Activated CD4-positive, alpha-beta memory T cell treated with anti-CD3 and anti-CD28 coated beads, Interleukin-2, amount 10 ng/mL, durations not matched to agents 7 days and 5 days (primary cell): Measurements from ENCODE around the gene REPIN1. TPM values are rescaled to one million over a fixed set of nuclear protein-coding genes. Genes with fewer than 3 reads are reported as not detected.
A peak's percentile ranks its signal among the peaks of the same experiment; 100 is the strongest.

Experiments used
- CTCF ChIA-PET: fragments of 350-600 bp; sonication (Branson Sonifier 250); formaldehyde crosslinking; loops from one replicate; lab custom pipeline; 2021; ENCODE audit warnings: antibody characterized with exemption, inconsistent platforms; lab: Charles Lee
- POLR2A ChIA-PET: fragments of 350-600 bp; sonication (Branson Sonifier 250); formaldehyde crosslinking; loops from one replicate; lab custom pipeline; 2021; ENCODE audit warnings: antibody characterized with exemption; lab: Charles Lee
- DNase-seq: peaks from one replicate; pipeline ENCODE4 v3.0.0-alpha.2; 2020
- H3K27ac Mint-ChIP-seq: one replicate; pipeline ENCODE4 v1.8.0; 2021; ENCODE audit warnings: mild to moderate bottlenecking, mixed read lengths
- H3K27me3 Mint-ChIP-seq: one replicate; pipeline ENCODE4 v1.8.0; 2021; ENCODE audit warnings: mixed read lengths
- H3K36me3 Mint-ChIP-seq: one replicate; pipeline ENCODE4 v1.8.0; 2021; ENCODE audit warnings: low read depth, mixed read lengths
- H3K4me1 Mint-ChIP-seq: one replicate; pipeline ENCODE4 v1.8.0; 2021; ENCODE audit warnings: mixed read lengths
- H3K4me3 Mint-ChIP-seq: one replicate; pipeline ENCODE4 v1.8.0; 2021; ENCODE audit warnings: mild to moderate bottlenecking, mixed read lengths
- H3K9me3 Mint-ChIP-seq: one replicate; pipeline ENCODE4 v1.8.0; 2021; ENCODE audit warnings: mixed read lengths
- total RNA-seq, 2 experiments: library from RNA; stranded (reverse); gene quantifications; one replicate each; pipeline ENCODE4 v1.2.3, GENCODE V29; 2021

The REPIN1 gene
- total RNA-seq, 2 experiments from 2014 or later: 42.9 to 45.9 TPM

GRCh38 chr7:150340024-150340749 is 28.4 kb upstream of the REPIN1 start:
- CTCF ChIA-PET: no interaction called here
- POLR2A ChIA-PET: no interaction called here
- peaks cover 28% of the 10 kb centered on the region for H3K27me3 Mint-ChIP-seq

GRCh38 chr7:150340875-150341262 is 27.8 kb upstream of the REPIN1 start:
- ChIA-PET CTCF (no interaction called here), POLR2A (no interaction called here)
- Mint-ChIP-seq H3K4me1 (no peaks in the 10 kb centered on the region), H3K36me3 (peaks cover 4% of the 10 kb centered on the region), H3K27ac (no peak overlapping the region), H3K9me3 (no peaks in the 10 kb centered on the region), H3K27me3 (peaks cover 28% of the 10 kb centered on the region), H3K4me3 (no peak overlapping the region)
- DNase-seq: no peak

More at GRCh38 chr7:150340024-150340749, 28.4 kb upstream of the REPIN1 start:
- Mint-ChIP-seq H3K4me3 (no peak overlapping the region), H3K4me1 (no peaks in the 10 kb centered on the region), H3K9me3 (no peaks in the 10 kb centered on the region), H3K27ac (no peak overlapping the region), H3K36me3 (peaks cover 4% of the 10 kb centered on the region)
- no peak for DNase-seq

- Mint-ChIP-seq H3K9me3 (no peaks in the 10 kb centered on the region), H3K27me3 (peaks cover 33% of the 10 kb centered on the region), H3K4me3 (no peak within 1 kb of the TSS), H3K36me3 (peaks cover 4% of the 10 kb centered on the region), H3K27ac (no peak within 1 kb of the TSS), H3K4me1 (no peaks in the 10 kb centered on the region)
- ChIA-PET CTCF (no interaction called here), POLR2A (no interaction called here)
- DNase-seq: no peak
Measured at GRCh38 chr7:150341263-150342120, 27.1 kb upstream of the REPIN1 start, which contains the start of gene RARRES2. TSS of gene RARRES2 (minus strand) at chr7:150341629. CDS start at chr7:150340609, 1,020 bp downstream.

GRCh38 chr7:150342121-150342408 is 26.6 kb upstream of the REPIN1 start:
- Mint-ChIP-seq H3K36me3 (peaks cover 4% of the 10 kb centered on the region), H3K27ac (no peak overlapping the region), H3K4me1 (no peaks in the 10 kb centered on the region)

GRCh38 chr7:150343225-150343624 is 25.4 kb upstream of the REPIN1 start:
- H3K4me1 Mint-ChIP-seq: no peaks in the 10 kb centered on the region
- ChIA-PET CTCF (no interaction called here), POLR2A (interaction anchor here (1.0 kb wide), 1 partner anchor 20 kb away, joined by 3 read pairs; the partner anchor contains the start of genes ACTR3C and LRRC61)
- no peaks in the 10 kb centered on the region for H3K9me3 Mint-ChIP-seq
- no peak overlapping the region for H3K4me3 Mint-ChIP-seq
- H3K27me3 Mint-ChIP-seq: peaks cover 36% of the 10 kb centered on the region
- H3K36me3 Mint-ChIP-seq: peaks cover 2% of the 10 kb centered on the region
- DNase-seq: no peak
- no peak overlapping the region for H3K27ac Mint-ChIP-seq

More at GRCh38 chr7:150342121-150342408, 26.6 kb upstream of the REPIN1 start:
- Mint-ChIP-seq H3K9me3 (no peaks in the 10 kb centered on the region), H3K27me3 (peaks cover 36% of the 10 kb centered on the region), H3K4me3 (no peak overlapping the region)
- ChIA-PET CTCF (no interaction called here), POLR2A (no interaction called here)
- DNase-seq: no peak

- no peak overlapping the region for H3K4me3 Mint-ChIP-seq
- no peak overlapping the region for H3K27ac Mint-ChIP-seq
- no peaks in the 10 kb centered on the region for H3K4me1 Mint-ChIP-seq
- peaks cover 2% of the 10 kb centered on the region for H3K36me3 Mint-ChIP-seq
- CTCF ChIA-PET: no interaction called here
- no peaks in the 10 kb centered on the region for H3K9me3 Mint-ChIP-seq
- no peak for DNase-seq
- POLR2A ChIA-PET: no interaction called here
- peaks cover 36% of the 10 kb centered on the region for H3K27me3 Mint-ChIP-seq
Measured at GRCh38 chr7:150344299-150344698, 24.3 kb upstream of the REPIN1 start.

GRCh38 chr7:150345012-150345411 is 23.6 kb upstream of the REPIN1 start:
- peaks cover 2% of the 10 kb centered on the region for H3K36me3 Mint-ChIP-seq
- ChIA-PET POLR2A (no interaction called here), CTCF (interaction anchor here (1.3 kb wide), 1 partner anchor 12 kb away, joined by 4 read pairs; no protein-coding TSS in a partner anchor)
- no peak for DNase-seq
- no peak overlapping the region for H3K27ac Mint-ChIP-seq
- no peaks in the 10 kb centered on the region for H3K9me3 Mint-ChIP-seq
- H3K27me3 Mint-ChIP-seq: peaks cover 32% of the 10 kb centered on the region
- no peaks in the 10 kb centered on the region for H3K4me1 Mint-ChIP-seq
- H3K4me3 Mint-ChIP-seq: no peak overlapping the region

GRCh38 chr7:150346922-150347321 is 21.7 kb upstream of the REPIN1 start:
- H3K4me1 Mint-ChIP-seq: no peaks in the 10 kb centered on the region
- H3K27ac Mint-ChIP-seq: no peak overlapping the region
- ChIA-PET CTCF (no interaction called here), POLR2A (no interaction called here)
- peaks cover 29% of the 10 kb centered on the region for H3K27me3 Mint-ChIP-seq
- H3K36me3 Mint-ChIP-seq: peaks cover 2% of the 10 kb centered on the region
- H3K4me3 Mint-ChIP-seq: no peak overlapping the region
- no peak for DNase-seq
- no peaks in the 10 kb centered on the region for H3K9me3 Mint-ChIP-seq

GRCh38 chr7:150351587-150352194 is 16.9 kb upstream of the REPIN1 start:
- CTCF ChIA-PET: no interaction called here
- no peak for DNase-seq
- Mint-ChIP-seq H3K27me3 (peaks cover 1% of the 10 kb centered on the region), H3K4me3 (no peak overlapping the region), H3K9me3 (no peaks in the 10 kb centered on the region), H3K4me1 (peaks cover 11% of the 10 kb centered on the region), H3K36me3 (no peaks in the 10 kb centered on the region), H3K27ac (no peak overlapping the region)
- POLR2A ChIA-PET: no interaction called here

- peaks cover 3% of the 10 kb centered on the region for H3K36me3 Mint-ChIP-seq
- H3K9me3 Mint-ChIP-seq: peaks cover 3% of the 10 kb centered on the region
- ChIA-PET CTCF (interaction anchor here (0.7 to 3.6 kb wide), 15 partner anchors 11 to 424 kb away, joined by 3 to 17 read pairs (median 5); partner anchors contain the start of genes REPIN1 and ZNF775), POLR2A (interaction anchor here (0.9 kb wide), 1 partner anchor 50 kb away, joined by 3 read pairs; a partner anchor contains a TSS)
- no peak overlapping the region for H3K4me3 Mint-ChIP-seq
- no peak for DNase-seq
- H3K27me3 Mint-ChIP-seq: no peaks in the 10 kb centered on the region
- peaks cover 43% of the 10 kb centered on the region for H3K4me1 Mint-ChIP-seq
- H3K27ac Mint-ChIP-seq: no peak overlapping the region
Measured at GRCh38 chr7:150355666-150356059, 13.0 kb upstream of the REPIN1 start.

- Mint-ChIP-seq H3K4me1 (peaks cover 43% of the 10 kb centered on the region), H3K36me3 (peaks cover 3% of the 10 kb centered on the region), H3K27me3 (no peaks in the 10 kb centered on the region), H3K9me3 (peaks cover 3% of the 10 kb centered on the region), H3K27ac (peak overlapping the region; percentile 13), H3K4me3 (no peak overlapping the region)
- ChIA-PET CTCF (interaction anchor here (0.6 to 3.6 kb wide), 10 partner anchors 10 to 1169 kb away, joined by 3 to 17 read pairs (median 4); partner anchors contain the start of gene REPIN1), POLR2A (no interaction called here)
- no peak for DNase-seq
Measured at GRCh38 chr7:150356265-150356897, 12.2 kb upstream of the REPIN1 start.

GRCh38 chr7:150357270-150357669 is 11.4 kb upstream of the REPIN1 start:
- peak; percentile 68 for DNase-seq
- Mint-ChIP-seq H3K9me3 (peaks cover 3% of the 10 kb centered on the region), H3K4me3 (no peak overlapping the region), H3K36me3 (peaks cover 3% of the 10 kb centered on the region), H3K4me1 (peaks cover 43% of the 10 kb centered on the region), H3K27me3 (no peaks in the 10 kb centered on the region), H3K27ac (peak overlapping the region; percentile 68)
- ChIA-PET POLR2A (interaction anchor here (1.1 to 2.0 kb wide), 4 partner anchors 9 to 49 kb away, joined by 4 to 10 read pairs (median 6); partner anchors contain the start of gene REPIN1), CTCF (interaction anchor here (0.5 to 3.6 kb wide), 13 partner anchors 8 to 98 kb away, joined by 3 to 17 read pairs (median 4); partner anchors contain the start of gene REPIN1)
